NCI-H2029 (cell line): ENCODE data around the gene SPAG16.
A peak's percentile ranks its signal among the peaks of the same experiment; 100 is the strongest.

Source experiments
- DNase-seq: peaks from one replicate; lab custom pipeline; 2025; lab: John Stamatoyannopoulos, UW

SPAG16 gene

GRCh38 chr2:214382229-214382628 is 1098.0 kb downstream of the SPAG16 start:
- DNase-seq, result no peak

DNA sequence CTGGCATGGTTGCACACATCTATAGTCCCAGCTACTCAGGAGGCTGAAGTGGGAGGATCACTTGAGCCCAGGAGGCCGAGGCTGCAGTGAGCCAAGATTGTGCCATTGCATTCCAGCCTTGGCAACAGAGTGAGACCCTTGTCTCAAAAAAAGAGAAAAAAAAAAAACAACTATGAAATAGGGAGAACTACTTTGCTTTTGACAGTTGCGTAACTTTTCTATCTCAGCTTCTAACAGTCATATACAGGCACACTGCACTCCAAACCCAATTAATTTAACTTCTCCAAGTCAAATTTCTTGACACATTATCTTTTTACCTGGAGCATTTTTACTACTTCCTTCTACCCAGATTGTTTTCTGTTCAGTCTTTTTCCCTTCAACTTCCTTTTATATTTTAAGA is 1102.5 kb downstream of the SPAG16 start:
- no peak for DNase-seq

GRCh38 chr2:214389334-214389733 is 1105.1 kb downstream of the SPAG16 start:
- no peak for DNase-seq

DNA sequence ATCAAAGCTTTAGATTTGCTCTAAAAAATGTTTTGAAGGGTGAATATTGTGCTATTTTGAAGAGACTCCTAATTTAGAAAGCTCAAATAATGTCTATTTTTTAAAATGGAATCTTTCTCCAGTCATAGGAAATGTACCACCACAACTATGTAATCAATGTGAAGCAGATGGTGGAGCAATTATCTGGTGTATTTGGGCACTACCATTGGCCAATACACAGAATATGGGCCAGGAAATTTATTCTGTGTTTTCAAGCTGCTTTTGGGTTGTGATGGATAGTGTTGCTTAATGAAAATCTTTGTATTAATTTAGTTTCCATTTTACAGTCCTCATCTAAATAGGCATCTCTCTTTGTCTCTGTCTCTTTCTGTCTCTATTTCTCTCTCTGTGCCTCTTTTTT is 1109.5 kb downstream of the SPAG16 start:
- no peak for DNase-seq

DNA sequence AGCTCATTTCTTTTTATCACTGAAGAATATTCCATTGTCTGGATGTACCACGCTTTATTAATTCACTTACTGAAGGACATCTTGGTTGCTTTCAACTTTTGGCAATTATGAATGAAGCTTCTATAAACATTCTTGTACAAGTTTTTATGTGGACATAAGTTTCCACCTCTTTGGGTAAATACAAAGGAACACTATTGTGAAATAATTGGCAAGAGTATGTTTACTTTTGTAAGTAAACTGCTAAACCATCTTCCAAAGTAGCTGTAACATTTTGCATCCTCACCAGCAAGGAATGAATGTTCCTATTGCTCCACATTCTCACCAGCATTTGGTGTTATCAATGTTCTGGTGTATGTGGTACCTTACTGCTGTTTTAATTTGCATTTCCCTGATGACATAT is 1110.8 kb downstream of the SPAG16 start:
- no peak for DNase-seq

DNA sequence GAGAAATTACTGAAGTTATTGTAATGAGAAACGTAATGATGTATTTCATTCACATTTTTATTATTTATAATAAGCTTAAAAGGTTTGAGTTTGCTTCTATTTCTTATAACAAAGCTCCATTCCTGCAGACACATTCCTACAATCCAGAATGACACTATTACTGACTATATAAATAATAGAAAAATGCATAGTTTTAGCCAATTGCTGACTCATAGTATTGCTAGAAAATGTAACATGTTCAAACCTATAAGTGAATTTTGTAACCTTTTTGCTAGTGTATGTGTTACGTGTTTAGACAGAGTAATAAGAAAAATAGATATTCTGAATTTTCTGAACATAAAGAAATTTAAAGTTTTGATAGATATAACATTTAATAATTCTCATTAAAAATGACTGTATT is 1117.3 kb downstream of the SPAG16 start:
- DNase-seq, result no peak

- peak; percentile 4 for DNase-seq
Observed at GRCh38 chr2:214410128-214410775, 1126.0 kb downstream of the SPAG16 start.

GRCh38 chr2:214410918-214411554 is 1126.8 kb downstream of the SPAG16 start, which contains the start of gene VWC2L:
VWC2L (plus strand) TSS chr2:214411054; CDS start chr2:214414194, 3,140 bp downstream.
- DNase-seq, result peak; percentile 60

- no peak for DNase-seq
Observed at GRCh38 chr2:214412679-214413078, 1128.4 kb downstream of the SPAG16 start.

DNA sequence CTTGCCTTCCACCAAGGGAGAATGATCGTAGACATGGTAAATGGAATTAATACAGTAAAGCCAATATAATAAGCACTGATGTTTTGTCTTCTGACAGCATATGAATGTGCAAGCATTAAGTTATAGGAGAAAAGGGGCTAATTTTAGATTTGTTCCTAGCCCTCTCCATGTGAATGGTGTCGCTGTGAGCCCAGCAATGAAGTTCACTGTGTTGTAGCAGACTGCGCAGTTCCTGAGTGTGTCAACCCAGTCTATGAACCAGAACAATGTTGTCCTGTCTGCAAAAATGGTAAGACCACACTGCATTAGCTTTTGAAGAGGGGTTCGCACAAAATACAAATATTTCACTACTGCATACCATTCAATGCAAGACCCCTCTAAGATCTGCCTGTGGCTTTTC is 1152.2 kb downstream of the SPAG16 start:
- no peak for DNase-seq

GRCh38 chr2:214450118-214450894 is 1166.0 kb downstream of the SPAG16 start:
- DNase-seq, result no peak

GRCh38 chr2:214451516-214452275 is 1167.4 kb downstream of the SPAG16 start:
- DNase-seq, result no peak
